CD14-positive monocyte (primary cell): ENCODE data around the gene PDZRN3. TPM values are rescaled to one million over a fixed set of nuclear protein-coding genes. Genes with fewer than 3 reads are reported as not detected.

Experiments used
- DNase-seq, 3 donors: peaks; one replicate each; pipeline ENCODE4 v3.0.0-alpha.2; 2011 to 2022
- H2AFZ ChIP-seq: 2 replicates; pipeline ENCODE4 v1.6.0; 2012; ENCODE audit warnings: mild to moderate bottlenecking, low read depth, low read length, inconsistent platforms; ENCODE audit not compliant: insufficient read depth, poor library complexity, severe bottlenecking
- H3K27ac ChIP-seq, 2 donors: 1 replicate in 1 of 2; 2 replicates in 1 of 2; pipeline ENCODE4 v1.5.1; 2012 to 2013; ENCODE audit warnings: low read length in 2 of 2, control low read depth in 1 of 2, inconsistent platforms in 1 of 2, low read depth in 1 of 2, mild to moderate bottlenecking in 1 of 2
- H3K27me3 ChIP-seq, 2 donors: one replicate each; pipeline versions ENCODE4 v1.6.0 to v1.6.1; 2011 to 2013; ENCODE audit warnings: low read length in 2 of 2; ENCODE audit not compliant: control insufficient read depth in 2 of 2, insufficient read depth in 2 of 2
- H3K36me3 ChIP-seq, 2 donors: replicated peaks in 1 of 2; 1 replicate in 1 of 2; 2 replicates in 1 of 2; pipeline versions ENCODE4 v1.5.1 to v1.6.1; 2012 to 2013; ENCODE audit warnings: low read length in 2 of 2, control low read depth in 1 of 2, inconsistent platforms in 1 of 2, mild to moderate bottlenecking in 1 of 2; ENCODE audit not compliant: insufficient read depth in 2 of 2, control insufficient read depth in 1 of 2
- H3K4me1 ChIP-seq, 2 donors: 1 replicate in 1 of 2; 2 replicates in 1 of 2; pipeline versions ENCODE4 v1.5.1 to v1.6.1; 2012 to 2013; ENCODE audit warnings: low read length in 2 of 2, control low read depth in 1 of 2, inconsistent platforms in 1 of 2, mild to moderate bottlenecking in 1 of 2, moderate library complexity in 1 of 2; ENCODE audit not compliant: insufficient read depth in 2 of 2, control insufficient read depth in 1 of 2
- H3K4me2 ChIP-seq: replicated peaks from 2 replicates; pipeline ENCODE3; 2012; ENCODE audit warnings: low read length, moderate library complexity, mild to moderate bottlenecking; ENCODE audit not compliant: poor library complexity, severe bottlenecking; ENCODE audit errors: extremely low read depth
- H3K4me3 ChIP-seq, 3 experiments: fragments of 200-600 bp in 1 of 3; sonication (generic) in 1 of 3; replicated peaks in 1 of 3; 1 replicate in 2 of 3; 2 replicates in 1 of 3; pipeline ENCODE4 v1.5.1; 2011 to 2013; ENCODE audit warnings: low read length in 3 of 3, mild to moderate bottlenecking in 3 of 3, control low read depth in 2 of 3, low read depth in 2 of 3, inconsistent platforms in 1 of 3, moderate library complexity in 1 of 3
- H3K79me2 ChIP-seq: 2 replicates; pipeline ENCODE4 v1.6.0; 2012; ENCODE audit warnings: mild to moderate bottlenecking, control low read depth, inconsistent platforms, low read length, moderate library complexity; ENCODE audit not compliant: insufficient read depth
- H3K9ac ChIP-seq: 2 replicates; pipeline ENCODE4 v1.6.0; 2017; ENCODE audit warnings: low read length, mild to moderate bottlenecking; ENCODE audit not compliant: insufficient read depth, poor library complexity, severe bottlenecking
- H3K9me3 ChIP-seq, 2 donors: replicated peaks in 1 of 2; 1 replicate in 1 of 2; 2 replicates in 1 of 2; pipeline versions ENCODE4 v1.5.1 to v1.6.1; 2012 to 2013; ENCODE audit warnings: low read length in 2 of 2, control low read depth in 1 of 2; ENCODE audit not compliant: control insufficient read depth in 1 of 2, insufficient read depth in 1 of 2
- H4K20me1 ChIP-seq: 2 replicates; pipeline ENCODE4 v1.6.0; 2012; ENCODE audit warnings: mild to moderate bottlenecking, low read length, control low read depth, moderate library complexity; ENCODE audit not compliant: insufficient read depth
- H3K27ac Mint-ChIP-seq, 7 donors: one replicate each; pipeline ENCODE4 v1.8.0; 2020; ENCODE audit warnings: mild to moderate bottlenecking in 7 of 7, mixed read lengths in 7 of 7, moderate library complexity in 6 of 7, inconsistent platforms in 2 of 7
- H3K27me3 Mint-ChIP-seq, 3 donors: one replicate each; pipeline ENCODE4 v1.8.0; 2021 to 2022; ENCODE audit warnings: low read depth in 3 of 3, mild to moderate bottlenecking in 3 of 3, mixed read lengths in 3 of 3, moderate library complexity in 3 of 3, inconsistent platforms in 1 of 3
- H3K36me3 Mint-ChIP-seq, 2 donors: one replicate each; pipeline ENCODE4 v1.8.0; 2020; ENCODE audit warnings: mixed read lengths in 2 of 2, inconsistent platforms in 1 of 2, mild to moderate bottlenecking in 1 of 2
- H3K4me1 Mint-ChIP-seq: one replicate; pipeline ENCODE4 v1.8.0; 2020; ENCODE audit warnings: mild to moderate bottlenecking, mixed read lengths
- H3K4me3 Mint-ChIP-seq, 2 donors: one replicate each; pipeline ENCODE4 v1.8.0; 2020; ENCODE audit warnings: mild to moderate bottlenecking in 2 of 2, mixed read lengths in 2 of 2, moderate library complexity in 1 of 2
- H3K9me3 Mint-ChIP-seq, 7 donors: one replicate each; pipeline ENCODE4 v1.8.0; 2020 to 2022; ENCODE audit warnings: mixed read lengths in 7 of 7, mild to moderate bottlenecking in 6 of 7, moderate library complexity in 6 of 7, inconsistent platforms in 2 of 7
- CTCF ChIP-seq: fragments of 200-600 bp; IDR thresholded peaks from one replicate; pipeline ENCODE4 v1.8.0; 2022; ENCODE audit warnings: antibody characterized with exemption, mild to moderate bottlenecking
- WGBS: methylation state at CpG from one replicate; pipeline ENCODE4 v1.1.5; 2013; ENCODE audit warnings: missing lambda C conversion rate; ENCODE audit not compliant: insufficient coverage; 5-methylcytosine and 5-hydroxymethylcytosine counted together
- intact Hi-C, 2 donors: fragments of 100-400 bp; cut with micrococcal nuclease; formaldehyde crosslinking; loops; one replicate each; pipeline versions ENCODE4 v1.15.0 to v1.15.1; 2023
- polyA plus RNA-seq, 3 donors: library from polyadenylated mRNA; depleted of rRNA in 1 of 3; unstranded in 2 of 3; stranded (reverse) in 1 of 3; fragments of 300-500 nt in 2 of 3; fragments of >200 nt in 1 of 3; fragmentation: Illumina TruSeq in 2 of 3; gene quantifications; 1 replicate in 2 of 3; 2 replicates in 1 of 3; pipeline ENCODE4 v1.2.3, GENCODE V29; 2012 to 2021

PDZRN3 gene
- polyA plus RNA-seq, 3 donors: not detected

GRCh38 chr3:73510784-73511183 lies 114.0 kb downstream of the PDZRN3 start:
- WGBS: no CpG with 5 or more reads among the region's 3 CpGs
- H3K4me3 ChIP-seq: no peak overlapping the region
- no peak overlapping the region for H2AFZ ChIP-seq
- H3K4me2 ChIP-seq: no peak overlapping the region
- no peaks in the 10 kb centered on the region for H3K4me1 Mint-ChIP-seq
- H3K4me3 Mint-ChIP-seq: no peak overlapping the region
- H3K27ac Mint-ChIP-seq: no peak overlapping the region
- no peaks in the 10 kb centered on the region for H3K27me3 ChIP-seq
- DNase-seq: no peak
- H3K9ac ChIP-seq: no peak overlapping the region
- peaks cover 0 to 3% (median 0%) of the 10 kb centered on the region in 7 donors for H3K9me3 Mint-ChIP-seq
- H3K79me2 ChIP-seq: no peaks in the 10 kb centered on the region
- no peaks in the 10 kb centered on the region for H3K4me1 ChIP-seq
- no peak overlapping the region for H3K27ac ChIP-seq
- no peak for TF ChIP-seq CTCF
- intact Hi-C loops: no loop called here
- no peaks in the 10 kb centered on the region for H3K9me3 ChIP-seq
- no peaks in the 10 kb centered on the region for H3K36me3 ChIP-seq
- H3K27me3 Mint-ChIP-seq: peaks cover 2 to 5% (median 4%) of the 10 kb centered on the region in 3 donors
- no peaks in the 10 kb centered on the region for H4K20me1 ChIP-seq
- no peaks in the 10 kb centered on the region for H3K36me3 Mint-ChIP-seq

- H3K27ac ChIP-seq: no peak overlapping the region
- no peak overlapping the region for H3K4me3 Mint-ChIP-seq
- no peaks in the 10 kb centered on the region for H3K4me1 ChIP-seq
- no peaks in the 10 kb centered on the region for H3K79me2 ChIP-seq
- H3K36me3 Mint-ChIP-seq: no peaks in the 10 kb centered on the region
- H2AFZ ChIP-seq: no peak overlapping the region
- H3K27me3 ChIP-seq: no peaks in the 10 kb centered on the region
- H3K4me1 Mint-ChIP-seq: no peaks in the 10 kb centered on the region
- no peak overlapping the region for H3K4me3 ChIP-seq
- TF ChIP-seq CTCF: no peak
- H3K4me2 ChIP-seq: no peak overlapping the region
- peaks cover 0 to 3% (median 0%) of the 10 kb centered on the region in 7 donors for H3K9me3 Mint-ChIP-seq
- H3K9ac ChIP-seq: no peak overlapping the region
- DNase-seq: no peak
- H3K27me3 Mint-ChIP-seq: peaks cover under 1 to 5% (median 4%) of the 10 kb centered on the region in 3 donors
- no peak overlapping the region for H3K27ac Mint-ChIP-seq
- no peaks in the 10 kb centered on the region for H3K36me3 ChIP-seq
- no peaks in the 10 kb centered on the region for H3K9me3 ChIP-seq
- H4K20me1 ChIP-seq: no peaks in the 10 kb centered on the region
- intact Hi-C loops: no loop called here
- 100% methylated on average over 1 of the region's 4 CpGs for WGBS
Observed at GRCh38 chr3:73510334-73510733, 114.4 kb downstream of the PDZRN3 start.
